Panc1 (cell line): ENCODE data around the gene TMEM248.

ENCODE experiments used
- POLR2AphosphoS5 ChIP-seq: IDR thresholded peaks from 2 replicates; pipeline ENCODE4 v1.6.1; 2012; ENCODE audit warnings: mild to moderate bottlenecking, low read depth, low read length, moderate library complexity
- SIN3A ChIP-seq: IDR thresholded peaks from 2 replicates; pipeline ENCODE4 v1.6.1; 2012; ENCODE audit warnings: low read depth, mild to moderate bottlenecking, low read length, moderate library complexity, borderline replicate concordance; ENCODE audit not compliant: insufficient read depth
- TCF7L2 ChIP-seq: IDR thresholded peaks from 2 replicates; pipeline ENCODE4 v1.6.1; 2011; ENCODE audit warnings: mild to moderate bottlenecking, low read depth, low read length, inconsistent platforms
- TF ChIP-seq, protein P1 (sequence below): fragments of 450-650 bp; IDR thresholded peaks from 2 replicates; pipeline ENCODE4 v1.5.1; 2017; ENCODE audit warnings: mild to moderate bottlenecking
- TF ChIP-seq, protein P2 (sequence below), 2 experiments: IDR thresholded peaks; 2 replicates each; pipeline ENCODE4 v1.6.1; 2011 to 2012; ENCODE audit warnings: low read depth in 2 of 2, control low read depth in 1 of 2, low read length in 1 of 2, mild to moderate bottlenecking in 1 of 2, moderate library complexity in 1 of 2; ENCODE audit not compliant: insufficient read depth in 1 of 2

DNA sequence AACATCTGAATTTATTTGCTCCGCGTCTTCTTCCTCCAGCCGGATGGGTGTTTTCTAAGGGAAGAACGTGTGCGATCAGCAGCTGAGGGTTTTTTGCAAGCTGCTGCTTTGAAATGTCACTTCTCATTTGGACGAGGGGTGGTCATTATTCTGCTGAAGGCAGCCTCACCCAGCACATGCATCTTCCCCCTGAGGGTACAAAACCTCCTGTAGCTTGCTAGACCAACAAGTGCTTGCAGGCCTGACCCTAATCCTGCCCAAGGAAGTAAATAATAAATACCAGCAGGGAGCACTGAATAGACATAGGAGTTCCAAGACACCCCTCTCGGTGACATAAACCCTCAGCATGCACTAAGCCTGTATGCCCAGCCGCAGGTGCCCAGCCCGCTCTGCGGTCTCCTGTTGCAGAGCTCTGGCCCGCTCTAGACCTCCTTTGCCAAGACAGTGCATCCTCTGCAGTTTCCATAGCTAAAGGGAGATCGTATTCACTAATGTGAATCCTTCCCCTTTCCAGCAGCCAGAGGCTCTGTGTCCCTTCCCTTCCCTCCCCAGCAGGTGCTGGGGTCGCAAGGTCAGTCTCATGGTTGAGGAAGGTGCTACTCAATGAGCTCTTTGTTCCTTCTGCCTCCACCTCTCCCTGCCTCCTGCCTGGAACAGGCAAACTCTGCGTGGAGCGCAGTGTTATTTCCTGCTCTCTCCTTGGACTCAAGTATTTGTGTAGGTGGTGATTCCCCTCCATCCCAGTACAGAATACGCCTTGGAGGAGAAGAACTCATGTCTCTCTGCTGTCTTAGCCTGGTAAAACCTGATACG lies 37.7 kb downstream of the TMEM248 start:
- TF ChIP-seq POLR2AphosphoS5 (no peak), TCF7L2 (no peak), SIN3A (no peak)
- TF ChIP-seq, protein P1, sequence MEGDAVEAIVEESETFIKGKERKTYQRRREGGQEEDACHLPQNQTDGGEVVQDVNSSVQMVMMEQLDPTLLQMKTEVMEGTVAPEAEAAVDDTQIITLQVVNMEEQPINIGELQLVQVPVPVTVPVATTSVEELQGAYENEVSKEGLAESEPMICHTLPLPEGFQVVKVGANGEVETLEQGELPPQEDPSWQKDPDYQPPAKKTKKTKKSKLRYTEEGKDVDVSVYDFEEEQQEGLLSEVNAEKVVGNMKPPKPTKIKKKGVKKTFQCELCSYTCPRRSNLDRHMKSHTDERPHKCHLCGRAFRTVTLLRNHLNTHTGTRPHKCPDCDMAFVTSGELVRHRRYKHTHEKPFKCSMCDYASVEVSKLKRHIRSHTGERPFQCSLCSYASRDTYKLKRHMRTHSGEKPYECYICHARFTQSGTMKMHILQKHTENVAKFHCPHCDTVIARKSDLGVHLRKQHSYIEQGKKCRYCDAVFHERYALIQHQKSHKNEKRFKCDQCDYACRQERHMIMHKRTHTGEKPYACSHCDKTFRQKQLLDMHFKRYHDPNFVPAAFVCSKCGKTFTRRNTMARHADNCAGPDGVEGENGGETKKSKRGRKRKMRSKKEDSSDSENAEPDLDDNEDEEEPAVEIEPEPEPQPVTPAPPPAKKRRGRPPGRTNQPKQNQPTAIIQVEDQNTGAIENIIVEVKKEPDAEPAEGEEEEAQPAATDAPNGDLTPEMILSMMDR: no peak
- TF ChIP-seq, protein P2, sequence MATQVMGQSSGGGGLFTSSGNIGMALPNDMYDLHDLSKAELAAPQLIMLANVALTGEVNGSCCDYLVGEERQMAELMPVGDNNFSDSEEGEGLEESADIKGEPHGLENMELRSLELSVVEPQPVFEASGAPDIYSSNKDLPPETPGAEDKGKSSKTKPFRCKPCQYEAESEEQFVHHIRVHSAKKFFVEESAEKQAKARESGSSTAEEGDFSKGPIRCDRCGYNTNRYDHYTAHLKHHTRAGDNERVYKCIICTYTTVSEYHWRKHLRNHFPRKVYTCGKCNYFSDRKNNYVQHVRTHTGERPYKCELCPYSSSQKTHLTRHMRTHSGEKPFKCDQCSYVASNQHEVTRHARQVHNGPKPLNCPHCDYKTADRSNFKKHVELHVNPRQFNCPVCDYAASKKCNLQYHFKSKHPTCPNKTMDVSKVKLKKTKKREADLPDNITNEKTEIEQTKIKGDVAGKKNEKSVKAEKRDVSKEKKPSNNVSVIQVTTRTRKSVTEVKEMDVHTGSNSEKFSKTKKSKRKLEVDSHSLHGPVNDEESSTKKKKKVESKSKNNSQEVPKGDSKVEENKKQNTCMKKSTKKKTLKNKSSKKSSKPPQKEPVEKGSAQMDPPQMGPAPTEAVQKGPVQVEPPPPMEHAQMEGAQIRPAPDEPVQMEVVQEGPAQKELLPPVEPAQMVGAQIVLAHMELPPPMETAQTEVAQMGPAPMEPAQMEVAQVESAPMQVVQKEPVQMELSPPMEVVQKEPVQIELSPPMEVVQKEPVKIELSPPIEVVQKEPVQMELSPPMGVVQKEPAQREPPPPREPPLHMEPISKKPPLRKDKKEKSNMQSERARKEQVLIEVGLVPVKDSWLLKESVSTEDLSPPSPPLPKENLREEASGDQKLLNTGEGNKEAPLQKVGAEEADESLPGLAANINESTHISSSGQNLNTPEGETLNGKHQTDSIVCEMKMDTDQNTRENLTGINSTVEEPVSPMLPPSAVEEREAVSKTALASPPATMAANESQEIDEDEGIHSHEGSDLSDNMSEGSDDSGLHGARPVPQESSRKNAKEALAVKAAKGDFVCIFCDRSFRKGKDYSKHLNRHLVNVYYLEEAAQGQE (IDR thresholded peaks at IDR 0.05; ENCODE audit: insufficient read depth in 1 of 2, low read depth in 2 of 2, low read length in 1 of 2): no peak
